KMS-11 (cell line): ENCODE data around the gene RORB.

Source experiments
- H2AFZ ChIP-seq: fragments of 200-600 bp; sonication (generic); 2 replicates; pipeline ENCODE4 v1.6.1; 2016; ENCODE audit warnings: antibody characterized with exemption, mixed run types, low read depth
- H3K27ac ChIP-seq: fragments of 200-600 bp; sonication (generic); 2 replicates; pipeline ENCODE4 v1.6.1; 2016; ENCODE audit warnings: mild to moderate bottlenecking, mixed run types
- H3K27me3 ChIP-seq: fragments of 200-600 bp; sonication (generic); 2 replicates; pipeline ENCODE4 v1.6.1; 2017; ENCODE audit warnings: mild to moderate bottlenecking, low read depth, mixed run types, moderate library complexity; ENCODE audit not compliant: insufficient read depth
- H3K36me3 ChIP-seq: fragments of 200-600 bp; sonication (generic); 2 replicates; pipeline ENCODE4 v1.6.1; 2017; ENCODE audit warnings: mild to moderate bottlenecking, mixed run types; ENCODE audit not compliant: insufficient read depth
- H3K4me1 ChIP-seq: fragments of 200-600 bp; sonication (generic); 2 replicates; pipeline ENCODE4 v1.6.1; 2016; ENCODE audit warnings: mild to moderate bottlenecking, low read depth, mixed run types; ENCODE audit not compliant: poor library complexity, severe bottlenecking
- H3K4me2 ChIP-seq: fragments of 200-600 bp; sonication (generic); 2 replicates; pipeline ENCODE4 v1.7.0; 2016; ENCODE audit warnings: mild to moderate bottlenecking, mixed run types
- H3K4me3 ChIP-seq: fragments of 200-600 bp; sonication (generic); IDR thresholded peaks from 2 replicates; pipeline ENCODE4 v1.6.1; 2017; ENCODE audit warnings: low read depth, low read length, mixed read lengths; ENCODE audit not compliant: insufficient read depth
- H3K79me2 ChIP-seq: fragments of 200-600 bp; sonication (generic); 2 replicates; pipeline ENCODE4 v1.6.1; 2016; ENCODE audit warnings: low read depth, mixed run types; ENCODE audit not compliant: insufficient read depth
- H3K9ac ChIP-seq: fragments of 200-600 bp; sonication (generic); 2 replicates; pipeline ENCODE4 v1.6.1; 2016; ENCODE audit warnings: mild to moderate bottlenecking, mixed run types
- H4K20me1 ChIP-seq: fragments of 200-600 bp; sonication (generic); 2 replicates; pipeline ENCODE4 v1.6.1; 2016; ENCODE audit warnings: mild to moderate bottlenecking, mixed run types; ENCODE audit not compliant: insufficient read depth
- CTCF ChIP-seq: fragments of 200-600 bp; sonication (generic); conservative IDR thresholded peaks from 2 replicates; pipeline ENCODE4 v1.6.1; 2017; ENCODE audit warnings: low read depth, mild to moderate bottlenecking, antibody characterized with exemption, low read length, moderate library complexity, mixed read lengths

The RORB gene

GRCh38 chr9:74503219-74503618 is 6.1 kb downstream of the RORB start:
- peaks cover 58% of the 10 kb centered on the region for H3K4me1 ChIP-seq
- H3K27ac ChIP-seq: no peak overlapping the region
- no peaks in the 10 kb centered on the region for H3K27me3 ChIP-seq
- no peak for TF ChIP-seq CTCF
- no peak overlapping the region for H3K9ac ChIP-seq
- peaks cover 78% of the 10 kb centered on the region for H3K79me2 ChIP-seq
- H4K20me1 ChIP-seq: no peaks in the 10 kb centered on the region
- no peaks in the 10 kb centered on the region for H3K36me3 ChIP-seq
- no peak overlapping the region for H2AFZ ChIP-seq
- H3K4me2 ChIP-seq: no peak overlapping the region
- no peak overlapping the region for H3K4me3 ChIP-seq

GRCh38 chr9:74503666-74504065 is 6.5 kb downstream of the RORB start:
- Histone ChIP-seq H3K4me2 (no peak overlapping the region), H3K27ac (no peak overlapping the region), H3K4me1 (peaks cover 58% of the 10 kb centered on the region), H3K27me3 (no peaks in the 10 kb centered on the region), H3K36me3 (no peaks in the 10 kb centered on the region), H2AFZ (no peak overlapping the region), H3K9ac (no peak overlapping the region), H4K20me1 (no peaks in the 10 kb centered on the region), H3K4me3 (no peak overlapping the region), H3K79me2 (peaks cover 75% of the 10 kb centered on the region)
- no peak for TF ChIP-seq CTCF

- Histone ChIP-seq H3K79me2 (peaks cover 9% of the 10 kb centered on the region; the same call in 1 of the 2 replicates), H3K27ac (no peak overlapping the region), H3K4me1 (peaks cover 28% of the 10 kb centered on the region), H3K9ac (no peak overlapping the region), H3K4me2 (no peak overlapping the region), H3K27me3 (no peaks in the 10 kb centered on the region), H3K4me3 (no peak overlapping the region), H2AFZ (no peak overlapping the region), H3K36me3 (no peaks in the 10 kb centered on the region), H4K20me1 (no peaks in the 10 kb centered on the region)
- no peak for TF ChIP-seq CTCF
Measured at GRCh38 chr9:74511333-74511732, 14.2 kb downstream of the RORB start.

DNA sequence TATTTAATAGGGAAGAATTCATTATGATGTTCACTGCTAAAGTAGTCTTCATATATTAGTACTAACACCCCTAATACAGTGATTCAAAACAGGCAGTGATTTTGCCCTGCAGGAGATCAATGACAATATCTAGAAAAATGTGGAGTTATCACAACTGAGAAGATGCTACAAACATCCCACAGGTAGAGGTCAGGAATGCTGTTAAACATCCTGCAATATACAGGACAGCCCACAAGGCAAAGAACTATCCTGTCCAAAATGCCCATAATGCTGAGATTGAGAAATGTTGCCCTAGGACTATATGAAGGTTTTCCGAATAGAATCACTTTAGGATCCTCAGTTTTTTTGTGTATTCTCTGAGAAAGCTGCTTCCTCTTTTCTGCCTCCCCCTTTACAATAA is 15.3 kb downstream of the RORB start:
- no peak for TF ChIP-seq CTCF
- Histone ChIP-seq H3K79me2 (peaks cover 3% of the 10 kb centered on the region; the same call in 1 of the 2 replicates), H3K27ac (no peak overlapping the region), H3K9ac (no peak overlapping the region), H3K4me1 (peaks cover 28% of the 10 kb centered on the region), H3K4me3 (no peak overlapping the region), H4K20me1 (no peaks in the 10 kb centered on the region), H3K27me3 (no peaks in the 10 kb centered on the region), H2AFZ (no peak overlapping the region), H3K4me2 (no peak overlapping the region), H3K36me3 (no peaks in the 10 kb centered on the region)

- no peak overlapping the region for H3K4me2 ChIP-seq
- H3K9ac ChIP-seq: no peak overlapping the region
- H3K4me3 ChIP-seq: no peak overlapping the region
- H2AFZ ChIP-seq: no peak overlapping the region
- no peaks in the 10 kb centered on the region for H3K27me3 ChIP-seq
- H3K4me1 ChIP-seq: peaks cover 28% of the 10 kb centered on the region
- H3K79me2 ChIP-seq: no peaks in the 10 kb centered on the region; the same call in 1 of the 2 replicates
- H3K27ac ChIP-seq: no peak overlapping the region
- H4K20me1 ChIP-seq: no peaks in the 10 kb centered on the region
- TF ChIP-seq CTCF: no peak
- H3K36me3 ChIP-seq: no peaks in the 10 kb centered on the region
Measured at GRCh38 chr9:74513221-74513620, 16.1 kb downstream of the RORB start.
